Measurements from ENCODE around the gene KLC4. TPM values are rescaled to one million over a fixed set of nuclear protein-coding genes. Genes with fewer than 3 reads are reported as not detected.

The KLC4 gene
- total and polyA plus RNA-seq, 9 of the 15 experiments (the other 6 are each of a cell fraction or from before 2014, with no cell fraction given) = 1.7 to 16.2 (median 7.7) TPM

DNA sequence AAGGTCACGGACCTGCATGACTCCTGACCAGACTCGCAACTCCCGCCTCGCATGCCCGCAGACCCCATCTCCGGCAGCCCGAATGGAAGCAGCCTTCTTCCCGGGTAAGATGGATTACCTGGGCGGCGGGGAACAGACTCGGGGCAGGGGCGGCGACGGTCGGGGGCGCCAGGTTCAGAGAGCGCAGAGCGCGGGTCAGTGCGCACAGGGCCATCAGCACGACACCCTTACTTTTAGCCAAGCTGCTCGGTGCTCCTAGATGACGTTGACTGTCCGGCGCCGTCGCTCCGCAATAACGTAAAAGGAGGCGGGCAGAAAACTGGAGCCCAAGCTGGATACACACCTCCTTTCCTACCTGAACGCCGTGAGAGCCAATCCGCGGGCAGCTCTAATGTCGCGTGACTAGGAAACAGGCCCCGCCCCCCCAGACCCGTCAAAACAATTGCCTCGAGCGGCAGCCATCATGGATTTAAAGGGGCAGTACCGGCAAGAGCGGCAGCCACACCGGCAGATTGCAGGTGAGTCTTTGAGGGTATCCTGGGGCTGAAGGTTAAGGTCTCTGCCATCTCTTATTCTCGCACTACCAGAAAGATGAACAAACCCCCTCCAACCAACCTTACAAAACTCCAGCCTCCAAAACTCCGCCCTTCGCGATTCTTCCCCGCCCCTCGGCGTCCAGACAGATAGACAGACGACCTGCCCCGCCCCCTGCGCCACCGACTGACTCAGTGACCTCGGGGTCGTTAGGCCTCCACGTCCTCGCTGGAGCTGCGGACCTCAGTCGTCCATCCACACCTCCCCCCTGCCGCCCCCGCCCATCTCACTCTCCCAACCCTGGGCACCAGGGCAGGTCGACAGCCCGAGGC, at the start of gene KLC4, which contains the start of gene MRPL2 (continued):
- TF ChIP-seq, protein P1, sequence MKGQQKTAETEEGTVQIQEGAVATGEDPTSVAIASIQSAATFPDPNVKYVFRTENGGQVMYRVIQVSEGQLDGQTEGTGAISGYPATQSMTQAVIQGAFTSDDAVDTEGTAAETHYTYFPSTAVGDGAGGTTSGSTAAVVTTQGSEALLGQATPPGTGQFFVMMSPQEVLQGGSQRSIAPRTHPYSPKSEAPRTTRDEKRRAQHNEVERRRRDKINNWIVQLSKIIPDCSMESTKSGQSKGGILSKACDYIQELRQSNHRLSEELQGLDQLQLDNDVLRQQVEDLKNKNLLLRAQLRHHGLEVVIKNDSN (CRISPR knock-in tag; IDR thresholded peaks at IDR 0.05) = peak; percentile 83
- no peak for TF ChIP-seq ESRRB (CRISPR knock-in tag; IDR thresholded peaks at IDR 0.05; ENCODE audit: borderline replicate concordance)
- TF ChIP-seq MAFK (IDR thresholded peaks at IDR 0.05; ENCODE audit: low read length) = peak; percentile 8; the same call in 1 of the 2 replicates
- peak; percentile 92 to 99 (median 98) for TF ChIP-seq YY1 (IDR thresholded peaks at IDR 0.05; ENCODE audit: borderline replicate concordance in 1 of 3, control insufficient read depth in 1 of 3, extremely low read depth in 1 of 3, insufficient read depth in 3 of 3, insufficient read length in 1 of 3, insufficient replicate concordance in 2 of 3, low read depth in 1 of 3, low read length in 2 of 3)
- peak; percentile 40; the same call in 1 of the 2 replicates for TF ChIP-seq SREBF1 (IDR thresholded peaks at IDR 0.05; ENCODE audit: borderline replicate concordance, low read depth, low read length)
- TF ChIP-seq, protein P2, sequence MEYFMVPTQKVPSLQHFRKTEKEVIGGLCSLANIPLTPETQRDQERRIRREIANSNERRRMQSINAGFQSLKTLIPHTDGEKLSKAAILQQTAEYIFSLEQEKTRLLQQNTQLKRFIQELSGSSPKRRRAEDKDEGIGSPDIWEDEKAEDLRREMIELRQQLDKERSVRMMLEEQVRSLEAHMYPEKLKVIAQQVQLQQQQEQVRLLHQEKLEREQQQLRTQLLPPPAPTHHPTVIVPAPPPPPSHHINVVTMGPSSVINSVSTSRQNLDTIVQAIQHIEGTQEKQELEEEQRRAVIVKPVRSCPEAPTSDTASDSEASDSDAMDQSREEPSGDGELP (CRISPR knock-in tag; IDR thresholded peaks at IDR 0.05; ENCODE audit: borderline replicate concordance) = peak; percentile 56; the same call in 1 of the 2 replicates
- TF ChIP-seq IRF2 (CRISPR knock-in tag; IDR thresholded peaks at IDR 0.05) = no peak
- no peak; the same call in 1 of the 2 replicates for TF ChIP-seq CHCHD3 (CRISPR knock-in tag; IDR thresholded peaks at IDR 0.05)
- TF ChIP-seq ZNF445 (CRISPR knock-in tag; IDR thresholded peaks at IDR 0.05; ENCODE audit: low read depth) = no peak
- TF ChIP-seq, protein P3, sequence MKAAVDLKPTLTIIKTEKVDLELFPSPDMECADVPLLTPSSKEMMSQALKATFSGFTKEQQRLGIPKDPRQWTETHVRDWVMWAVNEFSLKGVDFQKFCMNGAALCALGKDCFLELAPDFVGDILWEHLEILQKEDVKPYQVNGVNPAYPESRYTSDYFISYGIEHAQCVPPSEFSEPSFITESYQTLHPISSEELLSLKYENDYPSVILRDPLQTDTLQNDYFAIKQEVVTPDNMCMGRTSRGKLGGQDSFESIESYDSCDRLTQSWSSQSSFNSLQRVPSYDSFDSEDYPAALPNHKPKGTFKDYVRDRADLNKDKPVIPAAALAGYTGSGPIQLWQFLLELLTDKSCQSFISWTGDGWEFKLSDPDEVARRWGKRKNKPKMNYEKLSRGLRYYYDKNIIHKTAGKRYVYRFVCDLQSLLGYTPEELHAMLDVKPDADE (conservative IDR thresholded peaks at IDR 0.05; ENCODE audit: control insufficient read depth, low read depth, low read length) = peak; percentile 68
- TF ChIP-seq GTF2E2 (tag; IDR thresholded peaks at IDR 0.05) = peak; percentile 67; the same call in 1 of the 2 replicates
- no peak for TF ChIP-seq MXI1 (IDR thresholded peaks at IDR 0.05; ENCODE audit: low read depth, low read length)
- no peak for TF ChIP-seq ZNF197 (CRISPR knock-in tag; IDR thresholded peaks at IDR 0.05; ENCODE audit: low read depth)
- peak; percentile 75; the same call in 1 of the 2 replicates for TF ChIP-seq HLTF (IDR thresholded peaks at IDR 0.05)
- TF ChIP-seq GTF2F1 (IDR thresholded peaks at IDR 0.05; ENCODE audit: low read depth, low read length) = peak; percentile 49; the same call in 1 of the 2 replicates
- no peak; the same call in 1 of the 2 replicates for TF ChIP-seq NR1H2 (CRISPR knock-in tag; IDR thresholded peaks at IDR 0.05)
- TF ChIP-seq POLR2H (tag; IDR thresholded peaks at IDR 0.05; ENCODE audit: low read depth) = peak; percentile 83
- no peak for TF ChIP-seq RBM22 (IDR thresholded peaks at IDR 0.05; ENCODE audit: low read depth, low read length, poor library complexity, severe bottlenecking)
- no peak for TF ChIP-seq ZNF41 (CRISPR knock-in tag; conservative IDR thresholded peaks at IDR 0.05)
- TF ChIP-seq, protein P4, sequence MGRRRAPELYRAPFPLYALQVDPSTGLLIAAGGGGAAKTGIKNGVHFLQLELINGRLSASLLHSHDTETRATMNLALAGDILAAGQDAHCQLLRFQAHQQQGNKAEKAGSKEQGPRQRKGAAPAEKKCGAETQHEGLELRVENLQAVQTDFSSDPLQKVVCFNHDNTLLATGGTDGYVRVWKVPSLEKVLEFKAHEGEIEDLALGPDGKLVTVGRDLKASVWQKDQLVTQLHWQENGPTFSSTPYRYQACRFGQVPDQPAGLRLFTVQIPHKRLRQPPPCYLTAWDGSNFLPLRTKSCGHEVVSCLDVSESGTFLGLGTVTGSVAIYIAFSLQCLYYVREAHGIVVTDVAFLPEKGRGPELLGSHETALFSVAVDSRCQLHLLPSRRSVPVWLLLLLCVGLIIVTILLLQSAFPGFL (CRISPR knock-in tag; IDR thresholded peaks at IDR 0.05) = 0 out of 2 replicates have a peak, but pooled peaks have one; percentile 41
